Measurements from ENCODE around the gene IMMP2L. TPM values are rescaled to one million over a fixed set of nuclear protein-coding genes. Genes with fewer than 3 reads are reported as not detected.

Gene IMMP2L
- total and polyA plus RNA-seq, 2 of the 8 experiments (the other 6 are each of a cell fraction or from before 2014, with no cell fraction given) = 2.3 to 10.1 TPM

DNA sequence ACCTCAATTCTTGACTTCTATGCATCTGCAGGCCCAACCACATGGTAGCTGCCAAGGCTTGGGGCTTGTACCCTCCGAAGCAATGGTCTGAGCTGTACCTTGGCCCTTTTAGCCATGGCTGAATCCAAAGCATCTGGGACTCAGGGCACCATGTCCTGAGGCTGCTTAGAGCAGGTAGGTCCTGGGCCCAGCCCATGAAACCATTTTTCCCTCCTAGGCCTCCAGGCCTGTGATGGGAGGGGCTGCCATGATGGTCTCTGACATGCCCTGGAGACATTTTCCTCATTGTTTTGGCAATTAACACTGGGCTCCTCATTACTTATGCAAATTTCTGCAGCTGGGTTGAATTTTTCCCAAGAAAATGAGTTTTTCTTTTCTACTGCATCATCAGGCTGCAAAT is 889.1 kb downstream of the IMMP2L start:
- DNase-seq (ENCODE audit: low read depth in 1 of 2, low spot score in 2 of 2) = no peak
- H2AK5ac ChIP-seq (ENCODE audit: low read depth, low read length) = no peak overlapping the region
- FAIRE-seq = no peak
- no peak overlapping the region for H3K4me3 ChIP-seq (ENCODE audit: extremely low read depth in 1 of 4, insufficient read depth in 2 of 4, low read depth in 3 of 4, low read length in 4 of 4)
- H3K36me3 ChIP-seq (ENCODE audit: control insufficient read depth in 2 of 4, insufficient read depth in 4 of 4, low read length in 3 of 4) = peaks cover 0 to 6% (median 0%) of the 10 kb centered on the region in 4 experiments; a peak in 2 of 8 replicates
- H3K9ac ChIP-seq (replicated peaks in 1 of 4; ENCODE audit: extremely low read depth in 1 of 4, low read depth in 3 of 4, low read length in 3 of 4) = no peak overlapping the region
- no peak overlapping the region for H4K8ac ChIP-seq (ENCODE audit: extremely low read depth, insufficient read depth, low read length)
- no peak overlapping the region for H4K5ac ChIP-seq (ENCODE audit: insufficient read length, low read depth, low read length)
- no peaks in the 10 kb centered on the region for H3K27me3 ChIP-seq (replicated peaks in 1 of 4; ENCODE audit: control insufficient read depth in 3 of 4, extremely low read depth in 1 of 4, insufficient read depth in 3 of 4, low read length in 3 of 4)
- H3K4me2 ChIP-seq (ENCODE audit: insufficient read depth in 1 of 2, low read depth in 2 of 2, low read length in 2 of 2) = no peak overlapping the region
- H3K9me3 ChIP-seq (ENCODE audit: insufficient read depth in 2 of 2, low read depth in 1 of 2, low read length in 1 of 2) = peaks cover 12 to 17% of the 10 kb centered on the region in 2 experiments
- H2AFZ ChIP-seq (ENCODE audit: low read length) = no peak overlapping the region
- H2BK12ac ChIP-seq (ENCODE audit: low read depth, low read length) = no peak overlapping the region
- H3K4me1 ChIP-seq (replicated peaks in 1 of 4; ENCODE audit: control insufficient read depth in 3 of 4, insufficient read depth in 4 of 4, low read length in 3 of 4) = peaks cover 0 to 3% (median 0%) of the 10 kb centered on the region in 4 experiments; a peak in 1 of 7 replicates
- no peak overlapping the region for H2BK20ac ChIP-seq (ENCODE audit: low read length)
- no peak overlapping the region for H2BK15ac ChIP-seq (ENCODE audit: low read length)
- POLR2A ChIA-PET (ENCODE audit: partially characterized antibody) = no interaction called here
- H4K20me1 ChIP-seq (replicated peaks in 1 of 2; ENCODE audit: control insufficient read depth in 1 of 2, insufficient read depth in 2 of 2, low read length in 2 of 2) = no peaks in the 10 kb centered on the region
- no peak overlapping the region for H3K23ac ChIP-seq (ENCODE audit: insufficient read length)
- WGBS, 2 experiments (ENCODE audit: extremely low coverage in 1 of 2, insufficient coverage in 1 of 2, insufficient read length in 1 of 2, insufficient replicate concordance in 2 of 2, low coverage in 1 of 2, low lambda C conversion rate in 2 of 2, missing lambda C conversion rate in 1 of 2) = 89% methylated on average over 1 of the region's 1 CpG; no CpG with 5 or more reads in 1 of the 2 experiments
- no peak overlapping the region for H2BK120ac ChIP-seq (replicated peaks; ENCODE audit: low read depth, low read length)
- no peak overlapping the region for H3K56ac ChIP-seq (replicated peaks; ENCODE audit: insufficient read length, low read depth, low read length)
- H3K4ac ChIP-seq (replicated peaks; ENCODE audit: insufficient read length, low read depth, low read length) = no peak overlapping the region
- H3K79me2 ChIP-seq (ENCODE audit: control insufficient read depth in 1 of 2, insufficient read depth in 2 of 2, low read length in 2 of 2) = no peaks in the 10 kb centered on the region
- no peak overlapping the region for H3K14ac ChIP-seq (ENCODE audit: insufficient read length)
- no peaks in the 10 kb centered on the region for H3K23me2 ChIP-seq (ENCODE audit: low read depth, low read length)
- no peak overlapping the region for H4K91ac ChIP-seq (replicated peaks; ENCODE audit: insufficient read length, low read length)
- TF ChIP-seq GTF2F1 (IDR thresholded peaks at IDR 0.05; ENCODE audit: borderline replicate concordance, low read depth, low read length) = no peak
- no peaks in the 10 kb centered on the region for H3K79me1 ChIP-seq (ENCODE audit: low read depth, low read length)
- no peak overlapping the region for H2BK5ac ChIP-seq (ENCODE audit: low read depth, low read length)
- H3K27ac ChIP-seq (ENCODE audit: low read depth, low read length) = no peak overlapping the region
- H3K18ac ChIP-seq (ENCODE audit: extremely low read depth, low read length) = no peak overlapping the region
- CTCF ChIA-PET (ENCODE audit: partially characterized antibody) = no interaction called here

Data from H1 (cell line).